Measurements from ENCODE around the gene SLC2A14.
"Not testable (repeated sequence)": the region's sequence is repeated elsewhere in the genome, so short reads cannot be mapped to it uniquely, and the experiment has no call there.

The SLC2A14 gene

GRCh38 chr12:7869137-7869536, 3.6 kb downstream of the SLC2A14 start:
- DNase-seq (ENCODE audit: low spot score), result no peak

- DNase-seq (ENCODE audit: low spot score), result no peak
These were observed 4.3 kb downstream of the SLC2A14 start for GRCh38 chr12:7868391-7868790.

GRCh38 chr12:7864601-7865150, 8.0 kb downstream of the SLC2A14 start:
- no peak for DNase-seq (ENCODE audit: low spot score)

GRCh38 chr12:7862814-7863348, 9.8 kb downstream of the SLC2A14 start:
- DNase-seq (ENCODE audit: low spot score), result not testable (repeated sequence)

- not testable (repeated sequence) for DNase-seq (ENCODE audit: low spot score)
These were observed 10.4 kb downstream of the SLC2A14 start for GRCh38 chr12:7862301-7862700.

GRCh38 chr12:7859552-7859951, 13.2 kb downstream of the SLC2A14 start:
- DNase-seq (ENCODE audit: low spot score), result no peak

- no peak for DNase-seq (ENCODE audit: low spot score)
These were observed 14.7 kb downstream of the SLC2A14 start for GRCh38 chr12:7857971-7858370.

GRCh38 chr12:7856516-7856915, 16.2 kb downstream of the SLC2A14 start:
- no peak for DNase-seq (ENCODE audit: low spot score)

- DNase-seq (ENCODE audit: low spot score), result no peak
These were observed 19.2 kb downstream of the SLC2A14 start for GRCh38 chr12:7853557-7853956.

- not testable (repeated sequence) for DNase-seq (ENCODE audit: low spot score)
These were observed 21.1 kb downstream of the SLC2A14 start for GRCh38 chr12:7851622-7852081.

- not testable (repeated sequence) for DNase-seq (ENCODE audit: low spot score)
These were observed 22.6 kb downstream of the SLC2A14 start for GRCh38 chr12:7850099-7850498.

GRCh38 chr12:7848098-7848422, 24.7 kb downstream of the SLC2A14 start:
- DNase-seq (ENCODE audit: low spot score), result not testable (repeated sequence)

GRCh38 chr12:7847226-7848097, 25.3 kb downstream of the SLC2A14 start:
- DNase-seq (ENCODE audit: low spot score), result not testable (repeated sequence)

GRCh38 chr12:7844116-7844515, 28.6 kb downstream of the SLC2A14 start:
- DNase-seq (ENCODE audit: low spot score), result no peak

- DNase-seq (ENCODE audit: low spot score), result not testable (repeated sequence)
These were observed 29.1 kb downstream of the SLC2A14 start for GRCh38 chr12:7843583-7843982.

- not testable (repeated sequence) for DNase-seq (ENCODE audit: low spot score)
These were observed 29.6 kb downstream of the SLC2A14 start for GRCh38 chr12:7843149-7843548.

GRCh38 chr12:7842444-7842843, 30.3 kb downstream of the SLC2A14 start:
- not testable (repeated sequence) for DNase-seq (ENCODE audit: low spot score)

GRCh38 chr12:7839848-7840247, 32.9 kb downstream of the SLC2A14 start:
- not testable (repeated sequence) for DNase-seq (ENCODE audit: low spot score)

GRCh38 chr12:7839226-7839625, 33.5 kb downstream of the SLC2A14 start:
- DNase-seq (ENCODE audit: low spot score), result not testable (repeated sequence)

GRCh38 chr12:7837366-7837765, 35.3 kb downstream of the SLC2A14 start:
- DNase-seq (ENCODE audit: low spot score), result no peak

GRCh38 chr12:7835766-7836165, 36.9 kb downstream of the SLC2A14 start:
- DNase-seq (ENCODE audit: low spot score), result no peak

GRCh38 chr12:7835116-7835515, 37.6 kb downstream of the SLC2A14 start:
- DNase-seq (ENCODE audit: low spot score), result no peak

GRCh38 chr12:7834701-7835100, 38.0 kb downstream of the SLC2A14 start:
- DNase-seq (ENCODE audit: low spot score), result no peak

Measured in HuH-7.5 (cell line).